G401 (cell line): ENCODE measurements around the gene SLC6A6. TPM values are rescaled to one million over a fixed set of nuclear protein-coding genes. Genes with fewer than 3 reads are reported as not detected.
A peak's percentile ranks its signal among the peaks of the same experiment; 100 is the strongest.

ENCODE experiments used
- DNase-seq: peaks from one replicate; pipeline ENCODE4 v3.0.0-alpha.2; 2015; ENCODE audit warnings: low spot score
- in situ Hi-C: cut with HindIII; loops from 2 replicates; pipeline ENCODE4 v1.10.0; 2016; ENCODE audit warnings: low sequenced_read_pairs, mixed read lengths
- total RNA-seq: library from RNA; depleted of rRNA; stranded (reverse); fragments of >200 nt; shearing (Covaris generic); gene quantifications from 2 replicates; pipeline ENCODE4 v1.2.3, GENCODE V29; 2014; rRNA removed

Gene SLC6A6
- 20.2 and 31.2 TPM in 2 replicates for total RNA-seq

DNA sequence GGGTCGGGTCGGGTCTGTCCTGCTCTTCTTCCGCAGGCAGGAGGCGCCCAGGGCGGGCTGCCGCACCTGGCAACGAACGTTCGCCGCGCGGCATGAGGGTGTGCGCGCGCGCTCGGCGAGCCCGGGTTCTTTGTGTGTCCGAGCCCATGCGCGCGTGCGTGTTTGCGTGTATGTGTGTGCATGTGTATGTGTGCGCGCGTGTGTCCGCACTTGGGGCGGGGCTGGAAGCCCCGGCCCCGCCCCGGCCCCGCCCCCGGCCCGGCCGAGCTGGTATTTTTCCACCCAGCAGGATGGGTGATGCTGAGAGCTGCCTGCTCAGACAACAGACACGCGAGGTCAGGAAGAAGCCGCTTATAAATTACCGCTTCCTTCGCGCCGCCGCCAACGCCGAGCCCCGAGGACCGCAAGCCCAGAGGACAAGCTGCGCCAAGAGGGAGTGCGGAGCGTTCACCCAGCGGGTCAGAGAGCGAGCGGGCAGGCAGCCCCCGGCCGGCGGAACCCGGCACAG lies at the start of gene SLC6A6:
SLC6A6 (plus strand) TSS at position 303 of the 508 bp plus-strand sequence. CDS start 41,029 bp downstream, outside the sequence.
- peak; percentile 97 for DNase-seq
- in situ Hi-C loops, result no loop called here

DNA sequence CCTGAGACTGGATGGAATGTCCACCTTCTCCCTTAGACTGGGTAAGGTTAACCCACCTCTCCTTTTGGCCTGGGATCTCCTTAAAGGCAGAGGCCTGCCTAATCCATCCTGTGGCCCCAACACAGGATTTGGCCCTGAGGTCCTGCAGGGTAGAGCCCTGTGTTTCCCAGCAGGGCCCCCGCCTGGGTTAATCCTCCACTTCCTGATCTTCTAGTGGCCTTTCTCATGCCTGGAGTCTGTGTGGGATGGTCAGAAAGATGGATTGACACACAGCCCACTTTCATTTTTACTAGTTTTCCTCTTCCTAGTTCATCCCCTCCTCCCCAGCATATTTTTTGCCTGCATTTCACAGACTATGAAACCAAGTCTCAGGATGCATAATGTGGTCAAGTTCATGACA lies 48.9 kb upstream of the SLC6A6 start:
- no peak for DNase-seq
- in situ Hi-C loops, result no loop called here

- DNase-seq, result no peak
- in situ Hi-C loops, result no loop called here
Measured at GRCh38 chr3:14357463-14357862, 44.9 kb upstream of the SLC6A6 start.

DNA sequence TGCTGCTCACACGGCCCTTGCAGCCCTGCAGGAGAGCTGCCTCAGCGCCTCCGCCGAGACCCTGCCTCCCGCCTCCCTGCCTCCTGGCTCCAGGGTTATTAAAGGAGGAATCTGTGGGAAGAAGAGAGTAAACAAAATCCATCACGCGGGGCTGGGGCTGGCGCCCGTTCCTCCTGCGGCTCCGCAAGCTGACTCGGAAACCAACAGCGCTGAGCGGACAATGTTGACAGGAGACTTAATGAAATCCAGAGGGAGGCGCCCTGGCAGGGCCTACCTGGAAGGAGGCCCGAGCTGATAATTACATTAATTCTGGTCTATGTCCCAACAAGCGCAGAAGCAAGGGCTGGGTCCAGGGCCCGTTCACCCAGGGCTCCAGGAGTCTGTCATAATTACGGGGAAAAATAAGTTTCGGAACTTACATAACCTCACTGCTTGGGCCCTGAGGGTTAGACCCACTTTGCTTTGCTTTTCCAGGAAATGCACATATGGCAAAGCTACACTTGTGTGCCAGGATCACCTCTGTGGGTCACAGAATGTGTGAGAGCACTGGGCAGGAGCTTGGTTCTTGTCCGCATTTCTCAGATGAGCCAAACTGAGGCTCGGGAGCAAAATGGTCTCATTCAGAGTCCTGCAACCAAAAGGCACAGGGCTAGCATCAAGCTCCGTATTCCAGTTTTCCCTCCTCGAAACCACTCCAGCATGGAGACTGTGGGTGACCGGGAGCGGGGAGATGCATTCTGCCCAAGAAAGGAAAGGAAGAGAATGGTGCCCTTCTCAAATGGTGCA lies 43.8 kb upstream of the SLC6A6 start:
- DNase-seq, result peak; percentile 62
- in situ Hi-C loops, result no loop called here

DNA sequence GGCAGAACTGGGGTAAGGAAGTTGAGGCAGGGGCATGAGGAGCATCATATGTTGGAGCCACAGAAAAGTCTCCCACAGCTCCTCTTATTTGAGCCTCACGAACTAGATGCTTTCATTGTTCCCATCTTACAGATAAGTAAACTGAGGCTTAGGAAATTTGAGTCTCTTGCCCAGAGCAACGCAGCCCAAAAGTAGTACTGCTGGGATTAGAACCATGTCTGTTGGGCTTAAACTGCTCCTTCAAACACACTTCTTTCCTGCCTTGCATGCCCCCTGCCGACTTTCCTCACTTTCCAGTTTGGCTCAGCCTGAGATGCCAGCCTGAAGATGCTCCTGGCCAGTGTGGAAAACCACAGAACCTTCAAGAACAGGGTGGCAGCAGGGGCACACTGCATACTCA lies 43.1 kb upstream of the SLC6A6 start:
- DNase-seq, result no peak
- in situ Hi-C loops, result no loop called here

DNA sequence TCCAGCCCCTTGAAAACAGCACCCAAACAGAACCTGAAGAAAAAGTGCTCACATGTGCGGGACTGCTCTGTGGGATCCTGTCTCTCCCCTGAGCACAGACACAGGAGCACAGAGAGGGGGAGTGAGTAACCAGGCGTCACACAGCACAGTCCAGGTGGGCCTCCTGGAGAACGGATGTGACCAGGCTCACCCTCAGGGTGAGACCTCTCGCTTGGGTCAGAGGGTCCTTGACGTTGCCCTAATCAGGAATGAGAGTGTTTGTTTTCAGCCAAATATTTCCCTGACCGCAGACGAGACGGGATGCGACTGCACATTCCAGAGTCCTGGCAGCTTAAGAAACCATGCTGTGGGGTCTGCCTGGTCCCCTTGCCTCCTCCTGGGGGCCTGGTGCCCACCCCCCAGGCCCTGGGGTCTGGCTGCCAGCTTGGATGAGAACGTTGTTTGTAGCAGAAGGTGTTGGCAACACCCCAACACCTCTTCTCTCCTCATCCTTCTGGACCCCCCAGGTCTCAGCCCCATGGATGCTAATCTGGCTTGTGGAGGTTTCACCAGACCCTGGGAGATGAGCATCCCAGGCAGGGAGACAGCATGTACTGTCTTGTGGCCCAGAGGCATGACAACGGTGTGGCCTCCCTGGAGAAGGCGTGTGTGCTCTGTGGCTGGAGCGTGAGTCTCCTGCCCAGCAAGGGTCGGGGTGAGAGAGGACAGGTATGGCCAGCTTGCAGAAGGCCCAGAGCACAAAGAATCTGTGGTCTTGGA lies 42.1 kb upstream of the SLC6A6 start:
- in situ Hi-C loops, result no loop called here
- DNase-seq, result no peak

DNA sequence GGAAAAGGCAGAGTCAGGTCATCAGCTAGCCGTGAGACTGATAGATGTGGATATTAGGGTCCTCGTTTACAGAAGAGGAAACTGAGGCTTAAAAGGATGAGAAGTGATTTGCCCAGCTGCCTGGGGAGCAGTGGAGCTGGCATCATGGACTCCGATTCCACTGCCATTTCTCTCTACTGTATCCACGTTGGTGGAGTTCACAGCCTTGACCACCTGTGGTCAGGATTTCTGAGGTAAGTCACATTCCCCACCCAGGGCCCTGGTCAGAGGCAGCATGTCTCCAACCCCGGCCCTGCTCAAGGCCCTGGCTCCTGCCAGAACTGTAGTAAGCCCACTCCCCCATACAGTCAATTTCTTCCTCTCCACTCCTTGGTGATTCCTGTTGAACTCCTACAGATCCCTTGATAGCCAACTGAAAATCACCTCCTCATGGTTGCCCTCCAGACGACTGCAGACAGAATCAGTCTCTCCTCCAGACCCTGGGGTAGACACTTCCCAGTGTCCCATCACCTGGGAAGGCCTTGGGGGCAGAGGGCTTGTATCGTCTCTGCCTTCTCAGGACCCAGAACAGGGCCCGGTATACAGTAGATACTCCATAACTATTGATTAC lies 41.2 kb upstream of the SLC6A6 start:
- DNase-seq, result no peak
- in situ Hi-C loops, result no loop called here

DNA sequence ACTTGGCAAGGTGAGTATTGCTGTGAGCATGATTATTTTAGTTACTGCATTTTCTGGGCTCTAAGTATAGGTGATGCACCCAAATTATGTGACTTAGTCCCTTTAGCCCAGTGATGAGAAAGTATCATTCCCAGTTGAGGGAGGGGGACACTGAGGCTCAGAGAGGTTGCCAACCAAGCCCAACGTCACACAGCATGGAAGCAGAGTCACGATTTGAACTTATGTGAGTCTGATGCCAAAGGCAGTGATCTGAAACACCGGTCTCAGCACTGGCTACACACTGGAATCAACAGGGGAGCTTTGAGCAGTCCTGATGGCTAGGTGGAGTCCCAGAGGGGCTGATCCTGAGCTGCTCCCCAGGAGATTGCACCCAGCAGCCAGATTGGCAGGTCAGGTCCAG lies 39.5 kb upstream of the SLC6A6 start:
- DNase-seq, result no peak
- in situ Hi-C loops, result no loop called here

GRCh38 chr3:14363379-14363778 lies 39.0 kb upstream of the SLC6A6 start:
- no peak for DNase-seq
- in situ Hi-C loops, result no loop called here

DNA sequence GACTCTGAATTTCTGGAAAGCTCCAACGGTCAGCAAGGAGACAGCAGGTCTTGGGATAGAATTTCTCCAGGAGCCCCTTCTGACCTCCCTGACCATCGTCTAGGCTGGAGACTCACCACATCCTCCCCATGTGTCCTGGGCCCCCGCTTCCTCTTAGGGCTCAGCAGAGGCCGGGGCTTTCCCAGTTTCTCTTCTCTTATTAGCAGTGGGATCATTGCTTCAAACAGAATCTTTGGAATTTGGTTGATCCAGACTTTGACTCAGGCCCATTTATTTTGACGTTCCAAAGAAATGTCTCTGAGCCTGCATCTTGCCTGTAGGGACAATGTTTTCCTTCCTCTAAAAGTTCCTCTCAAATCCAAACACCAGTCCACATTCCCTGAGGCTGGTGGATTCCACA lies 38.4 kb upstream of the SLC6A6 start:
- in situ Hi-C loops, result no loop called here
- DNase-seq, result no peak

GRCh38 chr3:14364580-14365292 lies 37.7 kb upstream of the SLC6A6 start:
- DNase-seq, result no peak
- in situ Hi-C loops, result no loop called here

GRCh38 chr3:14366248-14366647 lies 36.2 kb upstream of the SLC6A6 start:
- in situ Hi-C loops, result no loop called here
- no peak for DNase-seq

DNA sequence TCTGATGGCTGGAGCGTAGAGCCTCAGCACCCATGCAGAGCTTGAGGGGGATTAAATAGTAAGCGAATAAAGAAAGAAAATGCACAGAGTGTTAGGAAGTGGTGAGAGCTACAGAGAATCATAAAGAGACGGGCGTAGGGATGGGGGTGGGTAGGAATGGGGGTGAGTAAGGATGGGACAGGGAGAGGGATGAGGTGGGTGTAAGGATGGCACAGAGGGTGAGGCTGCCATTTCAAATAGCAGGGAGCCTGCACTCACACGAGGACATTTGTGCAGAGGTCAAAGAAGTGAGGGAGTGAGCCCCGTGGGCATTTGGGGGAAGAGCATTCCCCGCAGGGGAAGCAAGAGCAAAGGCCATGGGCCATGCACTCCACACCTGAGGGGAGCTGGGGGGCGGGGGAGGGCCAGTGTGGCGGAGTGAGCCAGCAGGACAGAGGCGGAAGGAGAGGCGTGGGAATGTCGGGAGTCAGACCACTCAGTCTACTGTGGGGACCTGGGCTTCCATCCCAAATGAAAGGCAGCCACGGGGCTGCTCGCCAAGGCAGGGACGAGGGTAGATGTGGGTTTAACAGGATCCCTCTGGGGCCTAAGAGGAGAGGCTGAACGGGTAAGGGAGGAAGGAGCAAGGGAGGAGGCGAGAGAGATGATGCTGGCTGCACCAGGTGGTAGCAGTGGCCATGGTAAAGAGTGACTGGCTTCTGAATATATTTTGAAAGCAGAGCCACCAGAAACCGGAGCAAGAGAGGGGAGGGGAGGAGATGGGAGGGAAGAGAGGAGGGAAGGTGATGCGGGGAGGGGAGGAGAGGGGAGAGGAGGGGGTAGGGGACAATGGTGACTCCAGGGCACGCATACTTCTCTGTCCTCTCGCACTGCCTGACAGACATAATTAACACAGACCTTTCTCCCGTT lies 35.2 kb upstream of the SLC6A6 start:
- in situ Hi-C loops, result no loop called here
- DNase-seq, result no peak

GRCh38 chr3:14368146-14368545 lies 34.3 kb upstream of the SLC6A6 start:
- DNase-seq, result no peak
- in situ Hi-C loops, result no loop called here

- in situ Hi-C loops, result no loop called here
- DNase-seq, result no peak
Measured at GRCh38 chr3:14368885-14369284, 33.5 kb upstream of the SLC6A6 start.

DNA sequence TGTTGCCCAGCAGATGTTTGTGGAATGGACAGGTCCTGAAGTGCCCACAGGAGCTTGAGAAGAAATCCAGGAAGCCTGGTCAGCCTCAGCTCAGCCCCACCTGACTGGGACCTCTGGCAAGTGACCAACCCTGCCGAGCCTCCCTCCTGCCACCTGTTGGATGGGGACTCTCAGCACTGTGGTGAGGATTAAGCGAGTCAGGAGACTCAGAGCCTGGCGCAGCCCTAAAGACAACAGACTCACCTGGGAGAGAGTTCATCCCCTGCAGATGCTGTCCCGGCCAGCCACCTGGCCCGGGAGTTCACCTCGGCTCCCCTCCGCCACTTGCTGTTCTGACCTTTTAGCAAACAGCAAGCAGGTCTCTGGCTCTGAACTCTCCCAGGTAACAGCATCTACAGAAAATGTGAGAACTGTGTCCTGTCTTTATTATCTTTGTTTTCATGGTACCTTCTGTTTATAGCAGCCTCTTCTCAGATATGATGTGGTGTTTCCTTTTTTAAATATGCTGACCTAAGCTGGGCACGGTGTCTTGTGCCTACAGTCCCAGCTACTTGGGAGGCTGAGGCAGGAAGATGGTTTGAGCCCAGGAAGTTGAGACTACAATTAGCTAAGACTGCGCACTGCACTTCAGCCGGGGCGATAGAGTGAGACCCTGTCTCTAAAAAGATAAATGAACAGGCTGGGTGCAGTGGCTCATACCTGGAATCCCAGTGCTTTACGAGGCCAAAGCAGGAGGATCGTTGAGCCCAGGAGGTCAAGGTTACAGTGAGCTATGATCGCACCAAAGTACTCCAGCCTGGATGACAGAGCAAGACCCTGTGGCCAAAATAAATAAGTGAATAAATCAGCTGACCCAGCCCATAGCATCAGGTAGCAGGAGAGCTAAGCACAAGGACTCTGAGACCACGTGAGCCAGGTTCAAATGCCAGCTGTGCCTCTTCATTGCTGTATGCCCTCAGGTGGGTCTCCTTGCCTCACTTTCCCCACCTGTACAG lies 32.4 kb upstream of the SLC6A6 start:
- no peak for DNase-seq
- in situ Hi-C loops, result no loop called here
